GM12872 (cell line): ENCODE data around the gene SYTL3.

Source experiments
- CTCF ChIP-seq: IDR thresholded peaks from 3 replicates; pipeline ENCODE4 v1.5.1; 2011; ENCODE audit warnings: low read depth, mild to moderate bottlenecking, low read length, moderate library complexity; ENCODE audit not compliant: insufficient read depth

The SYTL3 gene

GRCh38 chr6:158764183-158764849, 114.5 kb downstream of the SYTL3 start:
- TF ChIP-seq CTCF: no peak

GRCh38 chr6:158764926-158765325, 115.1 kb downstream of the SYTL3 start:
- TF ChIP-seq CTCF: no peak

GRCh38 chr6:158765499-158766068, 115.7 kb downstream of the SYTL3 start:
- TF ChIP-seq CTCF: no peak

GRCh38 chr6:158766621-158767455, 117.0 kb downstream of the SYTL3 start:
- TF ChIP-seq CTCF: no peak

GRCh38 chr6:158767709-158768108, 117.9 kb downstream of the SYTL3 start:
- TF ChIP-seq CTCF: no peak

GRCh38 chr6:158768436-158768835, 118.6 kb downstream of the SYTL3 start:
- no peak for TF ChIP-seq CTCF

GRCh38 chr6:158769234-158769770, 119.4 kb downstream of the SYTL3 start:
- no peak for TF ChIP-seq CTCF
